ENCODE results near the gene AMPH. TPM values are rescaled to one million over a fixed set of nuclear protein-coding genes. Genes with fewer than 3 reads are reported as not detected.

The AMPH gene
- total RNA-seq, 4 donors from 2014 or later = 5.0 to 11.8 (median 7.8) TPM

- no peak for DNase-seq (ENCODE audit: extremely low spot score)
- Histone ChIP-seq H3K4me1 (peaks cover 0 to 4% (median 2%) of the 10 kb centered on the region in 4 donors), H3K36me3 (no peaks in the 10 kb centered on the region), H3K9me3 (no peaks in the 10 kb centered on the region), H3K27ac (replicated peaks in 1 of 4) (no peak overlapping the region), H3K4me3 (no peak overlapping the region), H3K27me3 (no peaks in the 10 kb centered on the region)
- peak; percentile 38 to 56 (median 38) for TF ChIP-seq CTCF (IDR thresholded peaks at IDR 0.05)
- TF ChIP-seq POLR2A (IDR thresholded peaks at IDR 0.05; ENCODE audit: low read depth) = no peak
- WGBS = 41% methylated on average over 6 of the region's 6 CpGs
- intact Hi-C loops (cut with DNase I) = loop anchor here (10.0 kb wide), 1 partner anchor 270 kb away; no protein-coding TSS in a partner anchor
Measured at GRCh38 chr7:38374507-38374906, 256.7 kb downstream of the AMPH start.

- intact Hi-C loops (cut with DNase I) = loop anchor here (10.0 kb wide), 1 partner anchor 268 kb away; no protein-coding TSS in a partner anchor
- 82% methylated on average over 7 of the region's 8 CpGs for WGBS
- peaks cover 0 to 12% (median 5%) of the 10 kb centered on the region in 4 donors for H3K4me1 ChIP-seq
- TF ChIP-seq POLR2A (IDR thresholded peaks at IDR 0.05; ENCODE audit: low read depth) (no peak), EP300 (IDR thresholded peaks at IDR 0.05) (no peak), CTCF (IDR thresholded peaks at IDR 0.05) (no peak), POLR2AphosphoS5 (IDR thresholded peaks at IDR 0.05) (no peak)
- H3K4me3 ChIP-seq = no peak overlapping the region
- no peaks in the 10 kb centered on the region for H3K36me3 ChIP-seq
- DNase-seq (ENCODE audit: extremely low spot score) = no peak
- H3K9me3 ChIP-seq = no peaks in the 10 kb centered on the region
- no peak overlapping the region for H3K27ac ChIP-seq (replicated peaks in 1 of 4)
- H3K27me3 ChIP-seq = no peaks in the 10 kb centered on the region
Measured at GRCh38 chr7:38373155-38373554, 258.0 kb downstream of the AMPH start.

- TF ChIP-seq POLR2AphosphoS5 (IDR thresholded peaks at IDR 0.05) (no peak), EP300 (IDR thresholded peaks at IDR 0.05) (no peak), POLR2A (IDR thresholded peaks at IDR 0.05; ENCODE audit: low read depth) (no peak), CTCF (IDR thresholded peaks at IDR 0.05) (no peak)
- no peak overlapping the region for H3K27ac ChIP-seq (replicated peaks in 1 of 4)
- 91% methylated on average over 7 of the region's 7 CpGs for WGBS
- H3K4me3 ChIP-seq = no peak overlapping the region
- H3K36me3 ChIP-seq = no peaks in the 10 kb centered on the region
- no peaks in the 10 kb centered on the region for H3K27me3 ChIP-seq
- peaks cover 0 to 15% (median 5%) of the 10 kb centered on the region in 4 donors for H3K4me1 ChIP-seq
- H3K9me3 ChIP-seq = no peaks in the 10 kb centered on the region
- no peak for DNase-seq (ENCODE audit: extremely low spot score)
- intact Hi-C loops (cut with DNase I) = loop anchor here (10.0 kb wide), 1 partner anchor 267 kb away; no protein-coding TSS in a partner anchor
Measured at GRCh38 chr7:38372290-38372689, 258.9 kb downstream of the AMPH start.

GRCh38 chr7:38369816-38370493 is 261.2 kb downstream of the AMPH start:
- no peaks in the 10 kb centered on the region for H3K27me3 ChIP-seq
- no peaks in the 10 kb centered on the region for H3K9me3 ChIP-seq
- intact Hi-C loops (cut with DNase I) = loop anchor here (10.0 kb wide), 1 partner anchor 265 kb away; no protein-coding TSS in a partner anchor
- H3K4me1 ChIP-seq = peaks cover 0 to 15% (median 5%) of the 10 kb centered on the region in 4 donors
- WGBS = 39% methylated on average over 8 of the region's 8 CpGs
- H3K36me3 ChIP-seq = no peaks in the 10 kb centered on the region
- peak; percentile 96 for DNase-seq (ENCODE audit: extremely low spot score)
- peak overlapping the region in 2 of 4 donors; percentile 24 to 28 for H3K4me3 ChIP-seq
- H3K27ac ChIP-seq (replicated peaks in 1 of 4) = no peak overlapping the region
- TF ChIP-seq CTCF (IDR thresholded peaks at IDR 0.05) (peak; percentile 58 to 89 (median 69)), POLR2A (IDR thresholded peaks at IDR 0.05; ENCODE audit: low read depth) (no peak), POLR2AphosphoS5 (IDR thresholded peaks at IDR 0.05) (peak in 1 of 2 donors; percentile 20)

Measured in esophagus muscularis mucosa (tissue), 4 donors.